ENCODE measurements around the gene RAVER2. TPM values are rescaled to one million over a fixed set of nuclear protein-coding genes. Genes with fewer than 3 reads are reported as not detected.

RAVER2 gene
- total and polyA plus RNA-seq, 2 donors (not counting 1 experiment from before 2014, with no cell fraction given): 0.82 to 1.4 TPM

- ChIA-PET POLR2A (no interaction called here), CTCF (interaction anchor here (0.8 kb wide), 1 partner anchor 212 kb away, joined by 3 read pairs; no protein-coding TSS in a partner anchor)
- intact Hi-C loops (cut with micrococcal nuclease): loop anchor here (10.0 kb wide), 1 partner anchor 1215 kb away; no protein-coding TSS in a partner anchor
Measured at GRCh38 chr1:64829411-64830029, 84.6 kb downstream of the RAVER2 start.

GRCh38 chr1:64830030-64830651 lies 85.3 kb downstream of the RAVER2 start:
- Histone ChIP-seq H4K20me1 (ENCODE audit: control insufficient read depth, insufficient read depth, low read length, poor library complexity, severe bottlenecking) (no peaks in the 10 kb centered on the region), H3K9ac (ENCODE audit: low read length) (no peak overlapping the region), H3K4me1 (ENCODE audit: control insufficient read depth in 2 of 2, insufficient read depth in 2 of 2, low read length in 2 of 2) (peaks cover 9% of the 10 kb centered on the region in 2 donors), H3K4me3 (ENCODE audit: control extremely low read depth in 1 of 5, extremely low read depth in 1 of 5, insufficient read depth in 1 of 5, low read depth in 2 of 5, low read length in 4 of 5) (no peak overlapping the region), H3K27ac (ENCODE audit: low read length in 2 of 2) (peak overlapping the region in 1 of 2 donors; percentile 8), H3K36me3 (replicated peaks in 1 of 2; ENCODE audit: control extremely low read depth in 1 of 2, control insufficient read depth in 1 of 2, extremely low read depth in 1 of 2, insufficient read depth in 2 of 2, low read length in 1 of 2) (peaks cover 5 to 30% of the 10 kb centered on the region in 2 experiments), H2AFZ (ENCODE audit: insufficient read depth, low read depth, low read length, poor library complexity, severe bottlenecking) (no peak overlapping the region), H3K27me3 (replicated peaks in 1 of 4; ENCODE audit: control extremely low read depth in 1 of 4, control insufficient read depth in 3 of 4, insufficient read depth in 4 of 4, low read length in 3 of 4) (no peaks in the 10 kb centered on the region), H3K9me3 (ENCODE audit: control extremely low read depth in 1 of 3, control insufficient read depth in 2 of 3, insufficient read depth in 1 of 3, low read length in 2 of 3) (no peaks in the 10 kb centered on the region), H3K79me2 (ENCODE audit: control insufficient read depth, insufficient read depth, low read length) (no peaks in the 10 kb centered on the region), H3K4me2 (replicated peaks; ENCODE audit: low read depth, low read length, poor library complexity, severe bottlenecking) (no peak overlapping the region)
- POLR2A ChIA-PET: no interaction called here
- intact Hi-C loops (cut with micrococcal nuclease): no loop called here
- TF ChIP-seq EZH2 (IDR thresholded peaks at IDR 0.05; ENCODE audit: borderline replicate concordance, insufficient read depth, low read depth, low read length, poor library complexity, severe bottlenecking) (no peak), CTCF (IDR thresholded peaks at IDR 0.05) (no peak)
- ATAC-seq (ENCODE audit: low read depth): no peak
- 100% methylated on average over 3 of the region's 5 CpGs for WGBS (ENCODE audit: insufficient coverage)
- no peak for DNase-seq
- Mint-ChIP-seq H3K4me1 (peaks cover 32% of the 10 kb centered on the region), H3K4me3 (no peak overlapping the region), H3K27me3 (no peaks in the 10 kb centered on the region), H3K9me3 (ENCODE audit: insufficient read depth) (no peaks in the 10 kb centered on the region), H3K27ac (peak overlapping the region; percentile 77)
- CTCF ChIA-PET: interaction anchor here (0.8 kb wide), 2 partner anchors 191 to 211 kb away, joined by 3 read pairs; no protein-coding TSS in a partner anchor

More at GRCh38 chr1:64829411-64830029, 84.6 kb downstream of the RAVER2 start:
- no peak for ATAC-seq (ENCODE audit: low read depth)
- 95% methylated on average over 6 of the region's 8 CpGs for WGBS (ENCODE audit: insufficient coverage)
- H3K9me3 ChIP-seq (ENCODE audit: control extremely low read depth in 1 of 3, control insufficient read depth in 2 of 3, insufficient read depth in 1 of 3, low read length in 2 of 3): no peaks in the 10 kb centered on the region
- H3K4me2 ChIP-seq (replicated peaks; ENCODE audit: low read depth, low read length, poor library complexity, severe bottlenecking): peak overlapping the region; percentile 51
- no peaks in the 10 kb centered on the region for H3K27me3 Mint-ChIP-seq
- H3K9me3 Mint-ChIP-seq (ENCODE audit: insufficient read depth): no peaks in the 10 kb centered on the region
- H3K9ac ChIP-seq (ENCODE audit: low read length): no peak overlapping the region
- no peak for DNase-seq
- peak overlapping the region in 1 of 2 donors; percentile 39 for H3K27ac ChIP-seq (ENCODE audit: low read length in 2 of 2)
- H3K36me3 ChIP-seq (replicated peaks in 1 of 2; ENCODE audit: control extremely low read depth in 1 of 2, control insufficient read depth in 1 of 2, extremely low read depth in 1 of 2, insufficient read depth in 2 of 2, low read length in 1 of 2): peaks cover 2 to 25% of the 10 kb centered on the region in 2 experiments
- no peak for TF ChIP-seq EZH2 (IDR thresholded peaks at IDR 0.05; ENCODE audit: borderline replicate concordance, insufficient read depth, low read depth, low read length, poor library complexity, severe bottlenecking)
- H3K79me2 ChIP-seq (ENCODE audit: control insufficient read depth, insufficient read depth, low read length): no peaks in the 10 kb centered on the region
- no peak overlapping the region for H3K4me3 ChIP-seq (ENCODE audit: control extremely low read depth in 1 of 5, extremely low read depth in 1 of 5, insufficient read depth in 1 of 5, low read depth in 2 of 5, low read length in 4 of 5)
- peaks cover 32% of the 10 kb centered on the region for H3K4me1 Mint-ChIP-seq
- H3K4me1 ChIP-seq (ENCODE audit: control insufficient read depth in 2 of 2, insufficient read depth in 2 of 2, low read length in 2 of 2): peaks cover 9% of the 10 kb centered on the region in 2 donors
- no peaks in the 10 kb centered on the region for H3K27me3 ChIP-seq (replicated peaks in 1 of 4; ENCODE audit: control extremely low read depth in 1 of 4, control insufficient read depth in 3 of 4, insufficient read depth in 4 of 4, low read length in 3 of 4)
- H3K27ac Mint-ChIP-seq: peak overlapping the region; percentile 53
- no peak overlapping the region for H2AFZ ChIP-seq (ENCODE audit: insufficient read depth, low read depth, low read length, poor library complexity, severe bottlenecking)
- H3K4me3 Mint-ChIP-seq: no peak overlapping the region
- H4K20me1 ChIP-seq (ENCODE audit: control insufficient read depth, insufficient read depth, low read length, poor library complexity, severe bottlenecking): no peaks in the 10 kb centered on the region
